CD14-positive monocyte (primary cell): ENCODE data around the gene EFEMP2. TPM values are rescaled to one million over a fixed set of nuclear protein-coding genes. Genes with fewer than 3 reads are reported as not detected.
A peak's percentile ranks its signal among the peaks of the same experiment; 100 is the strongest.

Source experiments
- DNase-seq, 3 donors: peaks; one replicate each; pipeline ENCODE4 v3.0.0-alpha.2; 2011 to 2022
- H2AFZ ChIP-seq: 2 replicates; pipeline ENCODE4 v1.6.0; 2012; ENCODE audit warnings: mild to moderate bottlenecking, low read depth, low read length, inconsistent platforms; ENCODE audit not compliant: insufficient read depth, poor library complexity, severe bottlenecking
- H3K27ac ChIP-seq, 2 donors: 1 replicate in 1 of 2; 2 replicates in 1 of 2; pipeline ENCODE4 v1.5.1; 2012 to 2013; ENCODE audit warnings: low read length in 2 of 2, control low read depth in 1 of 2, inconsistent platforms in 1 of 2, low read depth in 1 of 2, mild to moderate bottlenecking in 1 of 2
- H3K27me3 ChIP-seq, 2 donors: one replicate each; pipeline versions ENCODE4 v1.6.0 to v1.6.1; 2011 to 2013; ENCODE audit warnings: low read length in 2 of 2; ENCODE audit not compliant: control insufficient read depth in 2 of 2, insufficient read depth in 2 of 2
- H3K36me3 ChIP-seq, 2 donors: replicated peaks in 1 of 2; 1 replicate in 1 of 2; 2 replicates in 1 of 2; pipeline versions ENCODE4 v1.5.1 to v1.6.1; 2012 to 2013; ENCODE audit warnings: low read length in 2 of 2, control low read depth in 1 of 2, inconsistent platforms in 1 of 2, mild to moderate bottlenecking in 1 of 2; ENCODE audit not compliant: insufficient read depth in 2 of 2, control insufficient read depth in 1 of 2
- H3K4me1 ChIP-seq, 2 donors: 1 replicate in 1 of 2; 2 replicates in 1 of 2; pipeline versions ENCODE4 v1.5.1 to v1.6.1; 2012 to 2013; ENCODE audit warnings: low read length in 2 of 2, control low read depth in 1 of 2, inconsistent platforms in 1 of 2, mild to moderate bottlenecking in 1 of 2, moderate library complexity in 1 of 2; ENCODE audit not compliant: insufficient read depth in 2 of 2, control insufficient read depth in 1 of 2
- H3K4me2 ChIP-seq: replicated peaks from 2 replicates; pipeline ENCODE3; 2012; ENCODE audit warnings: low read length, moderate library complexity, mild to moderate bottlenecking; ENCODE audit not compliant: poor library complexity, severe bottlenecking; ENCODE audit errors: extremely low read depth
- H3K4me3 ChIP-seq, 3 experiments: fragments of 200-600 bp in 1 of 3; sonication (generic) in 1 of 3; replicated peaks in 1 of 3; 1 replicate in 2 of 3; 2 replicates in 1 of 3; pipeline ENCODE4 v1.5.1; 2011 to 2013; ENCODE audit warnings: low read length in 3 of 3, mild to moderate bottlenecking in 3 of 3, control low read depth in 2 of 3, low read depth in 2 of 3, inconsistent platforms in 1 of 3, moderate library complexity in 1 of 3
- H3K79me2 ChIP-seq: 2 replicates; pipeline ENCODE4 v1.6.0; 2012; ENCODE audit warnings: mild to moderate bottlenecking, control low read depth, inconsistent platforms, low read length, moderate library complexity; ENCODE audit not compliant: insufficient read depth
- H3K9ac ChIP-seq: 2 replicates; pipeline ENCODE4 v1.6.0; 2017; ENCODE audit warnings: low read length, mild to moderate bottlenecking; ENCODE audit not compliant: insufficient read depth, poor library complexity, severe bottlenecking
- H3K9me3 ChIP-seq, 2 donors: replicated peaks in 1 of 2; 1 replicate in 1 of 2; 2 replicates in 1 of 2; pipeline versions ENCODE4 v1.5.1 to v1.6.1; 2012 to 2013; ENCODE audit warnings: low read length in 2 of 2, control low read depth in 1 of 2; ENCODE audit not compliant: control insufficient read depth in 1 of 2, insufficient read depth in 1 of 2
- H4K20me1 ChIP-seq: 2 replicates; pipeline ENCODE4 v1.6.0; 2012; ENCODE audit warnings: mild to moderate bottlenecking, low read length, control low read depth, moderate library complexity; ENCODE audit not compliant: insufficient read depth
- H3K27ac Mint-ChIP-seq, 7 donors: one replicate each; pipeline ENCODE4 v1.8.0; 2020; ENCODE audit warnings: mild to moderate bottlenecking in 7 of 7, mixed read lengths in 7 of 7, moderate library complexity in 6 of 7, inconsistent platforms in 2 of 7
- H3K27me3 Mint-ChIP-seq, 3 donors: one replicate each; pipeline ENCODE4 v1.8.0; 2021 to 2022; ENCODE audit warnings: low read depth in 3 of 3, mild to moderate bottlenecking in 3 of 3, mixed read lengths in 3 of 3, moderate library complexity in 3 of 3, inconsistent platforms in 1 of 3
- H3K36me3 Mint-ChIP-seq, 2 donors: one replicate each; pipeline ENCODE4 v1.8.0; 2020; ENCODE audit warnings: mixed read lengths in 2 of 2, inconsistent platforms in 1 of 2, mild to moderate bottlenecking in 1 of 2
- H3K4me1 Mint-ChIP-seq: one replicate; pipeline ENCODE4 v1.8.0; 2020; ENCODE audit warnings: mild to moderate bottlenecking, mixed read lengths
- H3K4me3 Mint-ChIP-seq, 2 donors: one replicate each; pipeline ENCODE4 v1.8.0; 2020; ENCODE audit warnings: mild to moderate bottlenecking in 2 of 2, mixed read lengths in 2 of 2, moderate library complexity in 1 of 2
- H3K9me3 Mint-ChIP-seq, 7 donors: one replicate each; pipeline ENCODE4 v1.8.0; 2020 to 2022; ENCODE audit warnings: mixed read lengths in 7 of 7, mild to moderate bottlenecking in 6 of 7, moderate library complexity in 6 of 7, inconsistent platforms in 2 of 7
- CTCF ChIP-seq: fragments of 200-600 bp; IDR thresholded peaks from one replicate; pipeline ENCODE4 v1.8.0; 2022; ENCODE audit warnings: antibody characterized with exemption, mild to moderate bottlenecking
- WGBS: methylation state at CpG from one replicate; pipeline ENCODE4 v1.1.5; 2013; ENCODE audit warnings: missing lambda C conversion rate; ENCODE audit not compliant: insufficient coverage; 5-methylcytosine and 5-hydroxymethylcytosine counted together
- intact Hi-C, 2 donors: fragments of 100-400 bp; cut with micrococcal nuclease; formaldehyde crosslinking; loops; one replicate each; pipeline versions ENCODE4 v1.15.0 to v1.15.1; 2023
- polyA plus RNA-seq, 3 donors: library from polyadenylated mRNA; depleted of rRNA in 1 of 3; unstranded in 2 of 3; stranded (reverse) in 1 of 3; fragments of 300-500 nt in 2 of 3; fragments of >200 nt in 1 of 3; fragmentation: Illumina TruSeq in 2 of 3; gene quantifications; 1 replicate in 2 of 3; 2 replicates in 1 of 3; pipeline ENCODE4 v1.2.3, GENCODE V29; 2012 to 2021

EFEMP2 gene
- polyA plus RNA-seq, 3 donors = 0.44 to 14.7 TPM; not detected in 1

- Mint-ChIP-seq H3K9me3 (peaks cover 0 to 5% (median 0%) of the 10 kb centered on the region in 7 donors), H3K27ac (peak overlapping the region; percentile 89 to 99 (median 96)), H3K36me3 (peaks cover 42 to 54% of the 10 kb centered on the region in 2 donors), H3K4me1 (peaks cover 54% of the 10 kb centered on the region), H3K4me3 (peak overlapping the region; percentile 91 to 96), H3K27me3 (peaks cover 0 to 2% (median 1%) of the 10 kb centered on the region in 3 donors)
- H3K9ac ChIP-seq = no peak overlapping the region
- H3K27me3 ChIP-seq = no peaks in the 10 kb centered on the region
- H2AFZ ChIP-seq = peak overlapping the region; percentile 87
- H3K4me2 ChIP-seq = peak overlapping the region; percentile 96
- no peak for TF ChIP-seq CTCF
- no peak for DNase-seq
- intact Hi-C loops = loop anchor here in 1 of 2 donors (2.0 kb wide), 1 partner anchor 14 kb away; the partner anchor contains the start of gene EFEMP2
- H3K36me3 ChIP-seq = peaks cover 42 to 51% of the 10 kb centered on the region in 2 donors
- no peaks in the 10 kb centered on the region for H3K9me3 ChIP-seq
- peaks cover 74% of the 10 kb centered on the region for H3K79me2 ChIP-seq
- H3K27ac ChIP-seq = peak overlapping the region; percentile 86 to 95
- 1% methylated on average over 5 of the region's 10 CpGs for WGBS
- H3K4me1 ChIP-seq = peaks cover 41 to 56% of the 10 kb centered on the region in 2 donors
- H4K20me1 ChIP-seq = peaks cover 68% of the 10 kb centered on the region
- H3K4me3 ChIP-seq = peak overlapping the region; percentile 59 to 98 (median 92)
These were observed 13.9 kb downstream of the EFEMP2 start for GRCh38 chr11:65858681-65859087.

GRCh38 chr11:65857853-65858680 lies 14.5 kb downstream of the EFEMP2 start, which contains the start of gene CFL1:
Gene CFL1 (minus strand): TSS chr11:65858180. CDS start chr11:65858099, 81 bp downstream.
- Mint-ChIP-seq H3K9me3 (peaks cover 0 to 5% (median 0%) of the 10 kb centered on the region in 7 donors), H3K36me3 (peaks cover 43 to 54% of the 10 kb centered on the region in 2 donors), H3K4me1 (peaks cover 56% of the 10 kb centered on the region), H3K4me3 (peak within 1 kb of the TSS; percentile 94 to 96), H3K27ac (peak within 1 kb of the TSS; percentile 89 to 99 (median 96)), H3K27me3 (peaks cover 0 to 2% (median 1%) of the 10 kb centered on the region in 3 donors)
- Histone ChIP-seq H3K4me3 (peak within 1 kb of the TSS; percentile 76 to 98 (median 92)), H2AFZ (peak within 1 kb of the TSS; percentile 87), H3K9me3 (no peaks in the 10 kb centered on the region), H3K4me2 (peak within 1 kb of the TSS; percentile 96), H3K79me2 (peaks cover 75% of the 10 kb centered on the region), H3K27me3 (no peaks in the 10 kb centered on the region), H3K4me1 (peaks cover 41 to 56% of the 10 kb centered on the region in 2 donors), H3K36me3 (peaks cover 42 to 51% of the 10 kb centered on the region in 2 donors), H3K27ac (peak within 1 kb of the TSS; percentile 93 to 95), H4K20me1 (peaks cover 68% of the 10 kb centered on the region), H3K9ac (peak within 1 kb of the TSS; percentile 86)
- intact Hi-C loops = loop anchor here in 1 of 2 donors (2.0 kb wide), 1 partner anchor 15 kb away; the partner anchor contains the start of gene EFEMP2
- peak; percentile 95 to 97 (median 96) for DNase-seq
- no peak for TF ChIP-seq CTCF
- WGBS = under 1% methylated on average over 85 of the region's 92 CpGs
